GM18505 (cell line): Measurements from ENCODE around the gene SEC31A.

Source experiments
- ATAC-seq: cut with Tn5 transposase; IDR thresholded peaks from one replicate; pipeline ENCODE4 v1.9.1; 2021; ENCODE audit not compliant: unreplicated experiment
- POLR2A ChIP-seq: IDR thresholded peaks from 4 replicates; pipeline ENCODE4 v1.6.1; 2011; ENCODE audit warnings: borderline replicate concordance; ENCODE audit not compliant: insufficient read depth, insufficient read length; ENCODE audit errors: extremely low read depth

Gene SEC31A

GRCh38 chr4:82903737-82904136 is 12.8 kb upstream of the SEC31A start:
- ATAC-seq, result no peak
- no peak for TF ChIP-seq POLR2A

- no peak for ATAC-seq
- TF ChIP-seq POLR2A, result no peak
These were observed 10.3 kb upstream of the SEC31A start for GRCh38 chr4:82901183-82901718.

- peak; percentile 87 for ATAC-seq
- TF ChIP-seq POLR2A, result peak; percentile 91
These were observed 9.6 kb upstream of the SEC31A start, which contains the start of gene THAP9 for GRCh38 chr4:82900411-82901182. TSS of gene THAP9 (plus strand) at chr4:82900735. CDS start at chr4:82900803, 68 bp downstream.

- TF ChIP-seq POLR2A, result no peak
- peak; percentile 11 for ATAC-seq
These were observed 9.1 kb upstream of the SEC31A start for GRCh38 chr4:82900066-82900410.

- no peak for TF ChIP-seq POLR2A
- ATAC-seq, result no peak
These were observed 8.6 kb upstream of the SEC31A start for GRCh38 chr4:82899374-82900065.

GRCh38 chr4:82898322-82899243 is 7.6 kb upstream of the SEC31A start:
- TF ChIP-seq POLR2A, result no peak
- ATAC-seq, result no peak

- TF ChIP-seq POLR2A, result no peak
These were observed 5.8 kb upstream of the SEC31A start for GRCh38 chr4:82896755-82897154.

GRCh38 chr4:82893942-82894341 is 3.0 kb upstream of the SEC31A start:
- TF ChIP-seq POLR2A, result no peak
- no peak for ATAC-seq

More at GRCh38 chr4:82896755-82897154, 5.8 kb upstream of the SEC31A start:
- ATAC-seq, result no peak

GRCh38 chr4:82892467-82892802 is 1.5 kb upstream of the SEC31A start:
- no peak for ATAC-seq

GRCh38 chr4:82891707-82892466 is 934 bp upstream of the SEC31A start:
- peak; percentile 3 for ATAC-seq

More at GRCh38 chr4:82892467-82892802, 1.5 kb upstream of the SEC31A start:
- TF ChIP-seq POLR2A, result no peak

GRCh38 chr4:82890528-82890900 is 439 bp downstream of the SEC31A start:
- TF ChIP-seq POLR2A, result no peak
- ATAC-seq, result no peak

More at GRCh38 chr4:82891707-82892466, 934 bp upstream of the SEC31A start:
- TF ChIP-seq POLR2A, result no peak

GRCh38 chr4:82889287-82889686 is 1.7 kb downstream of the SEC31A start:
- no peak for ATAC-seq

GRCh38 chr4:82886147-82886942 is 4.6 kb downstream of the SEC31A start:
- no peak for TF ChIP-seq POLR2A
- no peak for ATAC-seq

More at GRCh38 chr4:82889287-82889686, 1.7 kb downstream of the SEC31A start:
- no peak for TF ChIP-seq POLR2A
